Neural cell (in vitro differentiated cells): ENCODE measurements around the gene KYNU.

Source experiments
- EP300 ChIP-seq: fragments of 450-650 bp; conservative IDR thresholded peaks from 2 replicates; pipeline ENCODE4 v1.6.1; 2014; ENCODE audit warnings: antibody characterized with exemption, mild to moderate bottlenecking, moderate library complexity; ENCODE audit not compliant: poor library complexity, severe bottlenecking
- EZH2 ChIP-seq: fragments of 200-600, 300-800 bp; shearing (Covaris generic), sonication (generic); IDR thresholded peaks from 2 replicates; pipeline ENCODE4 v1.6.1; 2014; ENCODE audit warnings: antibody characterized with exemption, low read length, borderline replicate concordance, mild to moderate bottlenecking; ENCODE audit not compliant: insufficient read depth, poor library complexity, severe bottlenecking
- POLR2AphosphoS5 ChIP-seq: IDR thresholded peaks from 2 replicates; pipeline ENCODE4 v1.6.1; 2012
- RAD21 ChIP-seq: fragments of 450-650 bp; conservative IDR thresholded peaks from 2 replicates; pipeline ENCODE4 v1.6.1; 2014; ENCODE audit warnings: antibody characterized with exemption, mild to moderate bottlenecking, moderate library complexity
- SMC3 ChIP-seq: fragments of 450-650 bp; conservative IDR thresholded peaks from 2 replicates; pipeline ENCODE4 v1.6.1; 2014; ENCODE audit warnings: antibody characterized with exemption, mild to moderate bottlenecking, moderate library complexity; ENCODE audit not compliant: poor library complexity
- TAF1 ChIP-seq: IDR thresholded peaks from 2 replicates; pipeline ENCODE4 v1.6.1; 2012; ENCODE audit warnings: low read depth
- TF ChIP-seq, protein P1 (sequence below): fragments of 450-650 bp; IDR thresholded peaks from 2 replicates; pipeline ENCODE4 v1.5.1; 2014; ENCODE audit warnings: antibody characterized with exemption, mild to moderate bottlenecking, moderate library complexity; ENCODE audit not compliant: poor library complexity, severe bottlenecking
- TF ChIP-seq, protein P2 (sequence below): IDR thresholded peaks from 2 replicates; pipeline ENCODE4 v1.6.1; 2012; ENCODE audit warnings: borderline replicate concordance

DNA sequence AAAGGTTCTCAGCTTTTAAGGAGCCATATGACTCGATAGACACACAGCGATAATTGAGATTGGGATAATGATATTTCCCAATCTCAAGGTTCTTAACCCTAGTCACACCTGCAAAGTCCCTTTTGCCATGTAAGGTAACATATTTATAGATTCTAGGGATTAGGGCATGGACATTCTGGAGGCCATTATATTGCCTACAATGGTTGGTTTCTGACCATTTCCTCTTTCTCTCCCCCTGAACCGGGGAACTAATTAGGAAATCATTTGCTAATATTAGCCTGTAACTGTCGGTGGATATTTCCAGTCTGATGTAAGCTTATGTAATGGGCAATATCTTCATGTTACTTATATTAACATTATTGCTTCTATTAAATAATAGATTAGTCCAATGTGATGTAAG lies 210.9 kb downstream of the KYNU start:
- TF ChIP-seq, protein P1, sequence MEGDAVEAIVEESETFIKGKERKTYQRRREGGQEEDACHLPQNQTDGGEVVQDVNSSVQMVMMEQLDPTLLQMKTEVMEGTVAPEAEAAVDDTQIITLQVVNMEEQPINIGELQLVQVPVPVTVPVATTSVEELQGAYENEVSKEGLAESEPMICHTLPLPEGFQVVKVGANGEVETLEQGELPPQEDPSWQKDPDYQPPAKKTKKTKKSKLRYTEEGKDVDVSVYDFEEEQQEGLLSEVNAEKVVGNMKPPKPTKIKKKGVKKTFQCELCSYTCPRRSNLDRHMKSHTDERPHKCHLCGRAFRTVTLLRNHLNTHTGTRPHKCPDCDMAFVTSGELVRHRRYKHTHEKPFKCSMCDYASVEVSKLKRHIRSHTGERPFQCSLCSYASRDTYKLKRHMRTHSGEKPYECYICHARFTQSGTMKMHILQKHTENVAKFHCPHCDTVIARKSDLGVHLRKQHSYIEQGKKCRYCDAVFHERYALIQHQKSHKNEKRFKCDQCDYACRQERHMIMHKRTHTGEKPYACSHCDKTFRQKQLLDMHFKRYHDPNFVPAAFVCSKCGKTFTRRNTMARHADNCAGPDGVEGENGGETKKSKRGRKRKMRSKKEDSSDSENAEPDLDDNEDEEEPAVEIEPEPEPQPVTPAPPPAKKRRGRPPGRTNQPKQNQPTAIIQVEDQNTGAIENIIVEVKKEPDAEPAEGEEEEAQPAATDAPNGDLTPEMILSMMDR: no peak
- TF ChIP-seq TAF1: no peak
- no peak for TF ChIP-seq RAD21
- no peak for TF ChIP-seq EZH2
- TF ChIP-seq, protein P2, sequence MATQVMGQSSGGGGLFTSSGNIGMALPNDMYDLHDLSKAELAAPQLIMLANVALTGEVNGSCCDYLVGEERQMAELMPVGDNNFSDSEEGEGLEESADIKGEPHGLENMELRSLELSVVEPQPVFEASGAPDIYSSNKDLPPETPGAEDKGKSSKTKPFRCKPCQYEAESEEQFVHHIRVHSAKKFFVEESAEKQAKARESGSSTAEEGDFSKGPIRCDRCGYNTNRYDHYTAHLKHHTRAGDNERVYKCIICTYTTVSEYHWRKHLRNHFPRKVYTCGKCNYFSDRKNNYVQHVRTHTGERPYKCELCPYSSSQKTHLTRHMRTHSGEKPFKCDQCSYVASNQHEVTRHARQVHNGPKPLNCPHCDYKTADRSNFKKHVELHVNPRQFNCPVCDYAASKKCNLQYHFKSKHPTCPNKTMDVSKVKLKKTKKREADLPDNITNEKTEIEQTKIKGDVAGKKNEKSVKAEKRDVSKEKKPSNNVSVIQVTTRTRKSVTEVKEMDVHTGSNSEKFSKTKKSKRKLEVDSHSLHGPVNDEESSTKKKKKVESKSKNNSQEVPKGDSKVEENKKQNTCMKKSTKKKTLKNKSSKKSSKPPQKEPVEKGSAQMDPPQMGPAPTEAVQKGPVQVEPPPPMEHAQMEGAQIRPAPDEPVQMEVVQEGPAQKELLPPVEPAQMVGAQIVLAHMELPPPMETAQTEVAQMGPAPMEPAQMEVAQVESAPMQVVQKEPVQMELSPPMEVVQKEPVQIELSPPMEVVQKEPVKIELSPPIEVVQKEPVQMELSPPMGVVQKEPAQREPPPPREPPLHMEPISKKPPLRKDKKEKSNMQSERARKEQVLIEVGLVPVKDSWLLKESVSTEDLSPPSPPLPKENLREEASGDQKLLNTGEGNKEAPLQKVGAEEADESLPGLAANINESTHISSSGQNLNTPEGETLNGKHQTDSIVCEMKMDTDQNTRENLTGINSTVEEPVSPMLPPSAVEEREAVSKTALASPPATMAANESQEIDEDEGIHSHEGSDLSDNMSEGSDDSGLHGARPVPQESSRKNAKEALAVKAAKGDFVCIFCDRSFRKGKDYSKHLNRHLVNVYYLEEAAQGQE: no peak
- TF ChIP-seq EP300: no peak
- TF ChIP-seq SMC3: no peak
- TF ChIP-seq POLR2AphosphoS5: no peak
